H1 (cell line): Measurements from ENCODE around the gene PDE6D. TPM values are rescaled to one million over a fixed set of nuclear protein-coding genes. Genes with fewer than 3 reads are reported as not detected.

Experiments
- CBX5 ChIP-seq: fragments of 300-800, 300-1000 bp; sonication (generic); IDR thresholded peaks from 2 replicates; pipeline ENCODE4 v1.7.1; 2016; ENCODE audit warnings: antibody characterized with exemption, low read length, low read depth
- CBX8 ChIP-seq: fragments of 300-800, 300-1000 bp; sonication (generic); IDR thresholded peaks from 2 replicates; pipeline ENCODE4 v1.7.1; 2016; ENCODE audit warnings: low read depth, low read length, borderline replicate concordance
- CHD2 ChIP-seq: IDR thresholded peaks from 2 replicates; pipeline ENCODE4 v1.6.1; 2012; ENCODE audit warnings: low read length, improper control_type of control experiment
- CHD7 ChIP-seq: fragments of 300-600 bp; sonication (generic); IDR thresholded peaks from 2 replicates; pipeline ENCODE4 v1.7.1; 2012; ENCODE audit warnings: low read length, moderate library complexity, mild to moderate bottlenecking, inconsistent platforms; ENCODE audit not compliant: insufficient replicate concordance
- POLR2A ChIP-seq, 2 experiments: IDR thresholded peaks; 1 replicate in 1 of 2; 2 replicates in 1 of 2; pipeline ENCODE4 v1.6.1; 2011; ENCODE audit warnings: low read depth in 2 of 2, low read length in 2 of 2, mild to moderate bottlenecking in 2 of 2; ENCODE audit errors: control extremely low read depth in 1 of 2
- RBBP5 ChIP-seq: IDR thresholded peaks from 2 replicates; pipeline ENCODE4 v1.7.1; 2012; ENCODE audit warnings: low read depth, mild to moderate bottlenecking, inconsistent platforms, low read length, moderate library complexity, borderline replicate concordance
- RNF2 ChIP-seq: fragments of 200-900, 300-1000 bp; sonication (generic); IDR thresholded peaks from 2 replicates; pipeline ENCODE4 v1.7.1; 2016; ENCODE audit warnings: borderline replicate concordance, low read depth, mild to moderate bottlenecking, antibody characterized with exemption, low read length; ENCODE audit not compliant: poor library complexity, severe bottlenecking; ENCODE audit errors: missing control alignments
- SIRT6 ChIP-seq: IDR thresholded peaks from one replicate; pipeline ENCODE4 v1.7.1; 2012; ENCODE audit warnings: low read length, inconsistent platforms
- TEAD4 ChIP-seq: IDR thresholded peaks from 2 replicates; pipeline ENCODE4 v1.6.1; 2012; ENCODE audit warnings: low read depth, low read length, inconsistent platforms, mixed read lengths
- ZNF274 ChIP-seq: IDR thresholded peaks from 2 replicates; pipeline ENCODE4 v1.7.0; 2012; ENCODE audit warnings: low read length, borderline replicate concordance; ENCODE audit errors: extremely low read depth
- polyA plus RNA-seq, 7 experiments: library from polyadenylated mRNA; depleted of rRNA in 3 of 7; stranded (reverse) in 5 of 7; unstranded in 2 of 7; fragments of >200 nt in 5 of 7; fragments of 200-250 nt in 2 of 7; gene quantifications; 1 replicate in 5 of 7; 2 replicates in 1 of 7; 4 replicates in 1 of 7; pipeline versions ENCODE4 v1.2.1 to v1.2.3, GENCODE V29; 2011 to 2013; ENCODE audit warnings: missing spikeins in 2 of 7, mixed read lengths in 2 of 7
- total RNA-seq: library from RNA; stranded (reverse); fragmentation: NEBNext Ultra II Directional; extraction: Animal tissue kit (Norgen Biotek cat#: 25700); gene quantifications from 2 replicates; pipeline ENCODE4 v1.2.1, GENCODE V29; 2021

PDE6D gene
- total and polyA plus RNA-seq, 2 of the 8 experiments (the other 6 are each of a cell fraction or from before 2014, with no cell fraction given) = 33.7 to 63.9 TPM

GRCh38 chr2:231713730-231714638 is 67.1 kb downstream of the PDE6D start (continued):
- TF ChIP-seq CHD7 (peak; percentile 16), CBX5 (no peak), CHD2 (peak; percentile 43), POLR2A (IDR thresholded peaks at IDR 0.05; ENCODE audit: control extremely low read depth in 1 of 2, low read depth in 2 of 2, low read length in 2 of 2) (peak in 1 of 2 experiments; percentile 99; a peak in 2 of 3 replicates), ZNF274 (no peak), RBBP5 (no peak), CBX8 (no peak), TEAD4 (no peak), SIRT6 (peak; percentile 20), RNF2 (no peak)
